K562 (cell line): ENCODE data around the gene LBH. TPM values are rescaled to one million over a fixed set of nuclear protein-coding genes. Genes with fewer than 3 reads are reported as not detected.

Source experiments
- ATAC-seq: fragments of 200-7000 bp; cut with Tn5 transposase; 3 replicates; pipeline ENCODE4 v1.9.1; 2020; ENCODE audit warnings: moderate library complexity
- BruUV-seq: library from RNA; stranded (reverse); fragments of 400-500 nt; replicated peaks from 2 replicates; lab custom pipeline; 2021; lab: Mats Ljungman, UMichigan
- CTCF ChIA-PET: fragments of 300-600 bp; formaldehyde crosslinking; extraction: SDS; loops from one replicate; lab custom pipeline; 2021; ENCODE audit warnings: low intra/inter-chr PET ratio; lab: Yijun Ruan, JAX
- POLR2A ChIA-PET: fragments of 300-600, 350-650 bp; sonication (Branson Sonifier 250); formaldehyde crosslinking; extraction: SDS; loops from one replicate; lab custom pipeline; 2021; ENCODE audit warnings: antibody characterized with exemption, inconsistent platforms; lab: Yijun Ruan, JAX
- DNase-seq, 4 experiments: peaks; one replicate each; pipeline versions ENCODE4 v3.0.0 to v3.0.0-alpha.2; 2011 to 2018; ENCODE audit warnings: low spot score in 3 of 4, mixed read lengths in 3 of 4; ENCODE audit errors: extremely low read depth in 1 of 4
- FAIRE-seq: peaks from 2 replicates; lab custom pipeline; 2011; peaks lifted over from hg19 to GRCh38; lab: Jason Lieb, UNC
- H2AFZ ChIP-seq: 2 replicates; pipeline ENCODE4 v1.6.0; 2011; ENCODE audit warnings: low read depth, low read length, control low read depth, inconsistent platforms
- H3K27ac ChIP-seq: fragments of 200-600 bp; 3 replicates; pipeline ENCODE4 v1.8.0; 2011; ENCODE audit warnings: low read depth, mild to moderate bottlenecking, control low read depth, inconsistent platforms, low read length, moderate library complexity, mixed read lengths; ENCODE audit errors: extremely low read depth
- H3K27me3 ChIP-seq, 2 experiments: fragments of 300-600 bp in 1 of 2; 2 replicates in 1 of 2; 3 replicates in 1 of 2; pipeline versions ENCODE4 v1.6.0 to v1.8.0; 2011; ENCODE audit warnings: inconsistent platforms in 2 of 2, low read length in 2 of 2, mild to moderate bottlenecking in 1 of 2, mixed read lengths in 1 of 2, moderate library complexity in 1 of 2; ENCODE audit not compliant: control insufficient read depth in 2 of 2, insufficient read depth in 2 of 2
- H3K36me3 ChIP-seq: fragments of 300-600 bp; 3 replicates; pipeline ENCODE4 v1.8.0; 2011; ENCODE audit warnings: mild to moderate bottlenecking, low read length, inconsistent platforms; ENCODE audit not compliant: control insufficient read depth, insufficient read depth
- H3K4me1 ChIP-seq, 2 experiments: fragments of 200-600 bp in 1 of 2; replicated peaks in 1 of 2; 2 replicates in 1 of 2; 3 replicates in 1 of 2; pipeline versions ENCODE4 v1.5.1 to v1.8.0; 2011; ENCODE audit warnings: inconsistent platforms in 2 of 2, low read length in 2 of 2, mild to moderate bottlenecking in 1 of 2, mixed read lengths in 1 of 2, moderate library complexity in 1 of 2; ENCODE audit not compliant: control insufficient read depth in 2 of 2, insufficient read depth in 2 of 2
- H3K4me2 ChIP-seq: 2 replicates; pipeline ENCODE4 v1.6.1; 2011; ENCODE audit warnings: low read length, control low read depth, inconsistent platforms, mixed read lengths; ENCODE audit not compliant: insufficient read depth
- H3K4me3 ChIP-seq: fragments of 200-600 bp; sonication (generic), shearing (Covaris generic); 2 replicates; pipeline ENCODE4 v1.5.1; 2016; ENCODE audit warnings: control low read depth, inconsistent platforms
- H3K79me2 ChIP-seq: fragments of 200-600 bp; 3 replicates; pipeline ENCODE4 v1.8.0; 2011; ENCODE audit warnings: low read length, inconsistent platforms; ENCODE audit not compliant: control insufficient read depth, insufficient read depth
- H3K9ac ChIP-seq, 2 experiments: 2 replicates each; pipeline versions ENCODE4 v1.6.0 to v1.6.1; 2011; ENCODE audit warnings: low read depth in 2 of 2, low read length in 2 of 2, control low read depth in 1 of 2, inconsistent platforms in 1 of 2, mild to moderate bottlenecking in 1 of 2, mixed read lengths in 1 of 2; ENCODE audit not compliant: insufficient read depth in 1 of 2
- H3K9me1 ChIP-seq: one replicate; pipeline ENCODE4 v1.6.0; 2011; ENCODE audit warnings: inconsistent platforms, mild to moderate bottlenecking, low read length, moderate library complexity; ENCODE audit not compliant: control insufficient read depth, insufficient read depth
- H3K9me3 ChIP-seq: replicated peaks from 2 replicates; pipeline ENCODE4 v1.5.1; 2011; ENCODE audit warnings: low read depth, low read length, inconsistent platforms; ENCODE audit not compliant: control insufficient read depth, insufficient read depth
- H4K20me1 ChIP-seq: replicated peaks from 2 replicates; pipeline ENCODE4 v1.6.1; 2011; ENCODE audit warnings: low read length, inconsistent platforms, mixed read lengths; ENCODE audit not compliant: control insufficient read depth, insufficient read depth
- FOXA1 ChIP-seq: fragments of 450-650 bp; IDR thresholded peaks from 2 replicates; pipeline ENCODE4 v1.6.1; 2016; ENCODE audit warnings: mild to moderate bottlenecking, borderline replicate concordance
- HCFC1 ChIP-seq: IDR thresholded peaks from 2 replicates; pipeline ENCODE4 v1.6.1; 2012; ENCODE audit warnings: low read depth, low read length, improper control_type of control experiment
- ZNF3 ChIP-seq: fragments of 250-450 bp; sonication (Bioruptor Pico); IDR thresholded peaks from 2 replicates; pipeline ENCODE4 v1.5.0; 2021; ENCODE audit warnings: mild to moderate bottlenecking, moderate library complexity
- ZNF699 ChIP-seq: fragments of 250-450 bp; sonication (Bioruptor Pico); IDR thresholded peaks from 2 replicates; pipeline ENCODE4 v1.8.0; 2021; ENCODE audit warnings: mild to moderate bottlenecking, moderate library complexity; ENCODE audit not compliant: insufficient replicate concordance
- WGBS: fragments of 100-300 bp; shearing (Covaris generic); methylation state at CpG from one replicate; pipeline ENCODE4 v1.1.6; 2016; ENCODE audit warnings: low coverage, mixed read lengths; ENCODE audit not compliant: insufficient coverage; ENCODE audit errors: missing lambda C conversion rate; 5-methylcytosine and 5-hydroxymethylcytosine counted together
- in situ Hi-C: fragments of 300-500 bp; cut with MboI; formaldehyde crosslinking; loops from 4 replicates; pipeline ENCODE4 v1.15.0; 2018; ENCODE audit warnings: inconsistent platforms, mixed read lengths
- intact Hi-C: fragments of 100-400 bp; cut with micrococcal nuclease; formaldehyde crosslinking; loops from 2 replicates; pipeline ENCODE4 v1.14.2; 2022
- polyA plus RNA-seq, 8 experiments: library from polyadenylated mRNA; depleted of rRNA in 4 of 8; stranded (reverse) in 5 of 8; unstranded in 3 of 8; fragments of >200 nt; fragmentation: Nextera tagmentation in 2 of 8; fragmentation: Illumina TruSeq in 1 of 8; extraction: Ambion mirVana in 2 of 8; extraction: Trizol in 1 of 8; gene quantifications; 2 replicates each; pipeline versions ENCODE4 v1.2.1 to v1.2.3, GENCODE V29; 2011 to 2014; ENCODE audit warnings: inconsistent platforms in 1 of 8, missing spikeins in 1 of 8
- total RNA-seq, 7 experiments: library from RNA; depleted of rRNA in 6 of 7; stranded (reverse); fragments of >200 nt in 6 of 7; fragmentation: Illumina TruSeq in 2 of 7; extraction: Trizol in 2 of 7; gene quantifications; 2 replicates each; pipeline versions ENCODE4 v1.2.1 to v1.2.3, GENCODE V29; 2011 to 2021; ENCODE audit warnings: low replicate concordance in 1 of 7
- TF ChIP-seq, protein P1 (sequence below): fragments of 250-450 bp; sonication (Bioruptor Pico); IDR thresholded peaks from 2 replicates; pipeline ENCODE4 v1.5.0; 2020; ENCODE audit warnings: mild to moderate bottlenecking, borderline replicate concordance
- TF ChIP-seq, protein P2 (sequence below), 2 experiments: IDR thresholded peaks in 1 of 2; conservative IDR thresholded peaks in 1 of 2; 2 replicates each; pipeline ENCODE4 v1.6.1; 2016; ENCODE audit warnings: low read depth in 2 of 2, mild to moderate bottlenecking in 1 of 2, missing compliant biosample characterization in 1 of 2, missing genetic modification characterization in 1 of 2, moderate library complexity in 1 of 2

The LBH gene
- total and polyA plus RNA-seq, 9 of the 15 experiments (the other 6 are each of a cell fraction or from before 2014, with no cell fraction given): 3.1 to 13.4 (median 7.4) TPM

DNA sequence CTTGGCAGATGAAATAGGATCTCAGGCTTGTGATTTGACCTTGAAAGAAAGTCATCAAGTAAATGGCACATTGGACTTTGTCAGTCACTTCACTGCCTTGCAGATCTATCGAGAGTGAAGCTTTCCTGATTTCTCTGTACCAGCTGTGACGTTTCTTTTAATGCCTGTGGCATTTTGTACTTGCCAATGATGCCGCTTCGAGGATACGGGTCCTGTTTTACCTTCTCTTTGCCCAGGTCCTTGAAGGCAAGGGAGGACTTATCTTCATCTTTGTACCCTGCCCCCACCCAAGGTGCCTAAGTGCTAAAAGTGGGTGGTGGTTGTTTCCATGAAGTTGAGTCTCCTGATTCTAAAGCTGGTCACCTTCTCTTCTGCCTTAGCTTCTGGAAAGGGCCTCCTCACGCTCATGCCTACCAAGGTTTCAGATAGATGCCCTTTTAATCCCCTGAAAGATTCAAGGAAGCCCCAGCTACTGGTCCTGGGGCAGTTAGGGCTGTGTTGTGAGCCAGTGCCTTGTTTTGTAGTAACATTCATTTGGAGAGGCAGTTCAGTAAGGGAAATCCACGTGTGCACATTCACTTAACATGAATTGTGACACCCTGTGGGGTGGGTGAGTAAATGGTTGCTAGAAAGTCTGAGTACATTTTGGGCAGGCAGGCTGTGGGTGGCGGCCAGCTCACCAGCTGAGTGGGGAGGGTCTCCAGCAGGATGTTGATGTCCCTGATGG is 6.1 kb downstream of the LBH start:
- H3K4me2 ChIP-seq: no peak overlapping the region
- BruUV-seq: no TSS peak
- ATAC-seq: no peak
- in situ Hi-C loops: no loop called here
- no peak overlapping the region for H2AFZ ChIP-seq
- no peaks in the 10 kb centered on the region for H3K27me3 ChIP-seq
- TF ChIP-seq FOXA1 (no peak), ZNF699 (CRISPR knock-in tag) (no peak), ZNF3 (CRISPR knock-in tag) (no peak), HCFC1 (no peak)
- TF ChIP-seq, protein P1, sequence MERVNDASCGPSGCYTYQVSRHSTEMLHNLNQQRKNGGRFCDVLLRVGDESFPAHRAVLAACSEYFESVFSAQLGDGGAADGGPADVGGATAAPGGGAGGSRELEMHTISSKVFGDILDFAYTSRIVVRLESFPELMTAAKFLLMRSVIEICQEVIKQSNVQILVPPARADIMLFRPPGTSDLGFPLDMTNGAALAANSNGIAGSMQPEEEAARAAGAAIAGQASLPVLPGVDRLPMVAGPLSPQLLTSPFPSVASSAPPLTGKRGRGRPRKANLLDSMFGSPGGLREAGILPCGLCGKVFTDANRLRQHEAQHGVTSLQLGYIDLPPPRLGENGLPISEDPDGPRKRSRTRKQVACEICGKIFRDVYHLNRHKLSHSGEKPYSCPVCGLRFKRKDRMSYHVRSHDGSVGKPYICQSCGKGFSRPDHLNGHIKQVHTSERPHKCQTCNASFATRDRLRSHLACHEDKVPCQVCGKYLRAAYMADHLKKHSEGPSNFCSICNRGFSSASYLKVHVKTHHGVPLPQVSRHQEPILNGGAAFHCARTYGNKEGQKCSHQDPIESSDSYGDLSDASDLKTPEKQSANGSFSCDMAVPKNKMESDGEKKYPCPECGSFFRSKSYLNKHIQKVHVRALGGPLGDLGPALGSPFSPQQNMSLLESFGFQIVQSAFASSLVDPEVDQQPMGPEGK (CRISPR knock-in tag): no peak
- TF ChIP-seq, protein P2, sequence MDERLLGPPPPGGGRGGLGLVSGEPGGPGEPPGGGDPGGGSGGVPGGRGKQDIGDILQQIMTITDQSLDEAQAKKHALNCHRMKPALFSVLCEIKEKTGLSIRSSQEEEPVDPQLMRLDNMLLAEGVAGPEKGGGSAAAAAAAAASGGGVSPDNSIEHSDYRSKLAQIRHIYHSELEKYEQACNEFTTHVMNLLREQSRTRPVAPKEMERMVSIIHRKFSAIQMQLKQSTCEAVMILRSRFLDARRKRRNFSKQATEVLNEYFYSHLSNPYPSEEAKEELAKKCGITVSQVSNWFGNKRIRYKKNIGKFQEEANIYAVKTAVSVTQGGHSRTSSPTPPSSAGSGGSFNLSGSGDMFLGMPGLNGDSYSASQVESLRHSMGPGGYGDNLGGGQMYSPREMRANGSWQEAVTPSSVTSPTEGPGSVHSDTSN (CRISPR knock-in tag; IDR thresholded peaks at IDR 0.05; ENCODE audit: low read depth): no peak
- TF ChIP-seq, protein P2 (tag; conservative IDR thresholded peaks at IDR 0.05; ENCODE audit: low read depth): no peak
- POLR2A ChIA-PET: interaction anchor here (0.5 to 0.9 kb wide), 6 partner anchors 14 to 266 kb away, joined by 3 to 4 read pairs (median 3); no protein-coding TSS in a partner anchor
- no peaks in the 10 kb centered on the region for H3K9me3 ChIP-seq
- no peak for FAIRE-seq
- peaks cover 10% of the 10 kb centered on the region for H3K79me2 ChIP-seq
- no peaks in the 10 kb centered on the region for H3K9me1 ChIP-seq
- peak overlapping the region in 1 of 2 experiments; percentile 29; a peak in 1 of 4 replicates for H3K9ac ChIP-seq
- peaks cover 11% of the 10 kb centered on the region; the same call in 1 of the 2 replicates for H4K20me1 ChIP-seq
- peaks cover 11% of the 10 kb centered on the region; the same call in 2 of the 3 replicates for H3K36me3 ChIP-seq
- intact Hi-C loops: loop anchor here (10.0 kb wide), 1 partner anchor 207 kb away; the partner anchor contains the start of gene LCLAT1
- no peak overlapping the region for H3K27ac ChIP-seq
- H3K4me1 ChIP-seq: peaks cover 27 to 38% of the 10 kb centered on the region in 2 experiments
- CTCF ChIA-PET: no interaction called here
- no peak for DNase-seq
- H3K4me3 ChIP-seq: no peak overlapping the region
- WGBS: 55% methylated on average over 8 of the region's 8 CpGs
